HEK293 (cell line): ENCODE results near the gene ABI3.

ENCODE experiments used
- AEBP2 ChIP-seq: fragments of 450-650 bp; formaldehyde crosslinking; IDR thresholded peaks from 2 replicates; pipeline ENCODE4 v1.5.1; 2016; ENCODE audit warnings: missing biosample characterization, missing genetic modification characterization, borderline replicate concordance
- BCL11B ChIP-seq: fragments of 450-650 bp; formaldehyde crosslinking; IDR thresholded peaks from 2 replicates; pipeline ENCODE4 v1.5.1; 2016; ENCODE audit warnings: low read depth, missing biosample characterization, missing genetic modification characterization
- KLF8 ChIP-seq: fragments of 450-650 bp; formaldehyde crosslinking; IDR thresholded peaks from 2 replicates; pipeline ENCODE4 v1.5.1; 2016; ENCODE audit warnings: missing biosample characterization, missing genetic modification characterization
- PRDM6 ChIP-seq: fragments of 450-650 bp; formaldehyde crosslinking; IDR thresholded peaks from 2 replicates; pipeline ENCODE4 v1.5.1; 2017; ENCODE audit warnings: missing biosample characterization, missing genetic modification characterization
- REPIN1 ChIP-seq: fragments of 450-650 bp; formaldehyde crosslinking; IDR thresholded peaks from 2 replicates; pipeline ENCODE4 v1.5.1; 2017; ENCODE audit warnings: missing biosample characterization, missing genetic modification characterization, low read depth
- SP2 ChIP-seq: fragments of 450-650 bp; formaldehyde crosslinking; IDR thresholded peaks from 2 replicates; pipeline ENCODE4 v1.5.1; 2016; ENCODE audit warnings: missing biosample characterization, missing genetic modification characterization
- ZBTB1 ChIP-seq: fragments of 450-650 bp; formaldehyde crosslinking; IDR thresholded peaks from 2 replicates; pipeline ENCODE4 v1.5.1; 2016; ENCODE audit warnings: missing biosample characterization, missing genetic modification characterization
- ZBTB6 ChIP-seq: fragments of 450-650 bp; formaldehyde crosslinking; IDR thresholded peaks from 2 replicates; pipeline ENCODE4 v1.5.1; 2017; ENCODE audit warnings: missing biosample characterization, missing genetic modification characterization
- ZFP41 ChIP-seq: fragments of 450-650 bp; formaldehyde crosslinking; IDR thresholded peaks from 2 replicates; pipeline ENCODE4 v1.5.1; 2016; ENCODE audit warnings: missing biosample characterization, missing genetic modification characterization, borderline replicate concordance
- ZIC2 ChIP-seq: fragments of 450-650 bp; formaldehyde crosslinking; IDR thresholded peaks from 2 replicates; pipeline ENCODE4 v1.5.1; 2016; ENCODE audit warnings: missing biosample characterization, missing genetic modification characterization
- ZNF121 ChIP-seq: fragments of 450-650 bp; formaldehyde crosslinking; IDR thresholded peaks from 2 replicates; pipeline ENCODE4 v1.5.1; 2016; ENCODE audit warnings: missing biosample characterization, missing genetic modification characterization
- ZNF157 ChIP-seq: fragments of 450-650 bp; formaldehyde crosslinking; IDR thresholded peaks from 2 replicates; pipeline ENCODE4 v1.5.1; 2016; ENCODE audit warnings: missing biosample characterization, missing genetic modification characterization
- ZNF169 ChIP-seq: fragments of 450-650 bp; formaldehyde crosslinking; IDR thresholded peaks from 2 replicates; pipeline ENCODE4 v1.5.1; 2016; ENCODE audit warnings: missing biosample characterization, missing genetic modification characterization
- ZNF2 ChIP-seq: fragments of 450-650 bp; formaldehyde crosslinking; IDR thresholded peaks from 2 replicates; pipeline ENCODE4 v1.5.1; 2016; ENCODE audit warnings: missing biosample characterization, missing genetic modification characterization
- ZNF24 ChIP-seq: fragments of 450-650 bp; formaldehyde crosslinking; IDR thresholded peaks from 2 replicates; pipeline ENCODE4 v1.5.1; 2016; ENCODE audit warnings: missing biosample characterization, missing genetic modification characterization
- ZNF324 ChIP-seq: fragments of 450-650 bp; formaldehyde crosslinking; IDR thresholded peaks from 2 replicates; pipeline ENCODE4 v1.5.1; 2016; ENCODE audit warnings: missing biosample characterization, missing genetic modification characterization
- ZNF354C ChIP-seq: fragments of 450-650 bp; formaldehyde crosslinking; IDR thresholded peaks from 2 replicates; pipeline ENCODE4 v1.5.1; 2016; ENCODE audit warnings: missing biosample characterization, missing genetic modification characterization, low read depth, borderline replicate concordance
- ZNF37A ChIP-seq: fragments of 450-650 bp; IDR thresholded peaks from 2 replicates; pipeline ENCODE4 v1.5.1; 2018; ENCODE audit warnings: missing biosample characterization, missing genetic modification characterization
- ZNF404 ChIP-seq: fragments of 450-650 bp; formaldehyde crosslinking; IDR thresholded peaks from 2 replicates; pipeline ENCODE4 v1.5.1; 2017; ENCODE audit warnings: missing biosample characterization, missing genetic modification characterization
- ZNF488 ChIP-seq: fragments of 450-650 bp; formaldehyde crosslinking; IDR thresholded peaks from 2 replicates; pipeline ENCODE4 v1.5.1; 2016; ENCODE audit warnings: missing biosample characterization, missing genetic modification characterization
- ZNF513 ChIP-seq: fragments of 450-650 bp; IDR thresholded peaks from 2 replicates; pipeline ENCODE4 v1.5.1; 2018; ENCODE audit warnings: missing biosample characterization, missing genetic modification characterization
- ZNF600 ChIP-seq: fragments of 450-650 bp; formaldehyde crosslinking; IDR thresholded peaks from 2 replicates; pipeline ENCODE4 v1.5.1; 2016; ENCODE audit warnings: missing biosample characterization, missing genetic modification characterization
- ZNF610 ChIP-seq: fragments of 450-650 bp; formaldehyde crosslinking; IDR thresholded peaks from 2 replicates; pipeline ENCODE4 v1.5.1; 2016; ENCODE audit warnings: missing biosample characterization, missing genetic modification characterization, borderline replicate concordance
- ZNF623 ChIP-seq: fragments of 450-650 bp; formaldehyde crosslinking; IDR thresholded peaks from 2 replicates; pipeline ENCODE4 v1.5.1; 2016; ENCODE audit warnings: missing biosample characterization, missing genetic modification characterization
- ZNF624 ChIP-seq: fragments of 450-650 bp; formaldehyde crosslinking; IDR thresholded peaks from 2 replicates; pipeline ENCODE4 v1.5.1; 2017; ENCODE audit warnings: missing biosample characterization, missing genetic modification characterization
- ZNF645 ChIP-seq: fragments of 450-650 bp; formaldehyde crosslinking; IDR thresholded peaks from 2 replicates; pipeline ENCODE4; 2016; ENCODE audit warnings: missing biosample characterization, missing genetic modification characterization
- ZNF658 ChIP-seq: fragments of 450-650 bp; formaldehyde crosslinking; IDR thresholded peaks from 2 replicates; pipeline ENCODE4; 2016; ENCODE audit warnings: missing biosample characterization, missing genetic modification characterization
- ZNF677 ChIP-seq: fragments of 450-650 bp; IDR thresholded peaks from 2 replicates; pipeline ENCODE4 v1.5.0; 2018; ENCODE audit warnings: missing biosample characterization, mild to moderate bottlenecking, missing genetic modification characterization, moderate library complexity
- ZNF704 ChIP-seq: fragments of 450-650 bp; formaldehyde crosslinking; IDR thresholded peaks from 2 replicates; pipeline ENCODE4 v1.5.1; 2016; ENCODE audit warnings: missing biosample characterization, missing genetic modification characterization
- ZNF707 ChIP-seq: fragments of 450-650 bp; formaldehyde crosslinking; IDR thresholded peaks from 2 replicates; pipeline ENCODE4 v1.5.1; 2016; ENCODE audit warnings: missing biosample characterization, missing genetic modification characterization

The ABI3 gene

GRCh38 chr17:49191917-49192741 is 18.4 kb upstream of the ABI3 start (continued):
- TF ChIP-seq ZNF37A (tag by site-specific recombination): no peak
- no peak for TF ChIP-seq SP2 (tag by site-specific recombination)
- TF ChIP-seq ZNF623: 0 out of 2 replicates have a peak, but pooled peaks have one; percentile 28
- peak; percentile 96 for TF ChIP-seq ZNF600 (tag by site-specific recombination)
- no peak for TF ChIP-seq ZNF707 (tag by site-specific recombination)
- TF ChIP-seq ZNF354C (tag by site-specific recombination): no peak
- TF ChIP-seq ZNF169 (tag by site-specific recombination): no peak
- no peak for TF ChIP-seq ZNF488
- TF ChIP-seq ZNF404 (tag by site-specific recombination): no peak
- peak; percentile 66; the same call in 1 of the 2 replicates for TF ChIP-seq BCL11B (tag by site-specific recombination)
- TF ChIP-seq ZNF24: peak; percentile 84; the same call in 1 of the 2 replicates
- no peak for TF ChIP-seq ZNF658 (tag by site-specific recombination)
- no peak for TF ChIP-seq AEBP2 (tag by site-specific recombination)
- peak; percentile 76; the same call in 1 of the 2 replicates for TF ChIP-seq ZNF121 (tag by site-specific recombination)
- TF ChIP-seq ZBTB6 (tag by site-specific recombination): peak; percentile 58
- no peak for TF ChIP-seq ZNF157 (tag by site-specific recombination)
- peak; percentile 94 for TF ChIP-seq ZNF610 (tag by site-specific recombination)
- no peak for TF ChIP-seq ZNF645
- TF ChIP-seq ZFP41 (tag by site-specific recombination): no peak
- TF ChIP-seq ZNF324: peak; percentile 94
- TF ChIP-seq KLF8 (tag by site-specific recombination): peak; percentile 87
- peak; percentile 19; the same call in 1 of the 2 replicates for TF ChIP-seq ZNF624
- no peak; the same call in 1 of the 2 replicates for TF ChIP-seq ZNF513 (tag by site-specific recombination)
- no peak for TF ChIP-seq PRDM6 (tag by site-specific recombination)
- peak; percentile 96 for TF ChIP-seq ZNF2 (tag by site-specific recombination)
- 0 out of 2 replicates have a peak, but pooled peaks have one; percentile 10 for TF ChIP-seq ZBTB1 (tag by site-specific recombination)
- peak; percentile 92 for TF ChIP-seq ZIC2
- 0 out of 2 replicates have a peak, but pooled peaks have one; percentile 16 for TF ChIP-seq REPIN1 (tag by site-specific recombination)
- no peak for TF ChIP-seq ZNF677 (tag by site-specific recombination)
- TF ChIP-seq ZNF704 (tag by site-specific recombination): no peak
